ENCODE data around the gene TIMM10.

Gene TIMM10

DNA sequence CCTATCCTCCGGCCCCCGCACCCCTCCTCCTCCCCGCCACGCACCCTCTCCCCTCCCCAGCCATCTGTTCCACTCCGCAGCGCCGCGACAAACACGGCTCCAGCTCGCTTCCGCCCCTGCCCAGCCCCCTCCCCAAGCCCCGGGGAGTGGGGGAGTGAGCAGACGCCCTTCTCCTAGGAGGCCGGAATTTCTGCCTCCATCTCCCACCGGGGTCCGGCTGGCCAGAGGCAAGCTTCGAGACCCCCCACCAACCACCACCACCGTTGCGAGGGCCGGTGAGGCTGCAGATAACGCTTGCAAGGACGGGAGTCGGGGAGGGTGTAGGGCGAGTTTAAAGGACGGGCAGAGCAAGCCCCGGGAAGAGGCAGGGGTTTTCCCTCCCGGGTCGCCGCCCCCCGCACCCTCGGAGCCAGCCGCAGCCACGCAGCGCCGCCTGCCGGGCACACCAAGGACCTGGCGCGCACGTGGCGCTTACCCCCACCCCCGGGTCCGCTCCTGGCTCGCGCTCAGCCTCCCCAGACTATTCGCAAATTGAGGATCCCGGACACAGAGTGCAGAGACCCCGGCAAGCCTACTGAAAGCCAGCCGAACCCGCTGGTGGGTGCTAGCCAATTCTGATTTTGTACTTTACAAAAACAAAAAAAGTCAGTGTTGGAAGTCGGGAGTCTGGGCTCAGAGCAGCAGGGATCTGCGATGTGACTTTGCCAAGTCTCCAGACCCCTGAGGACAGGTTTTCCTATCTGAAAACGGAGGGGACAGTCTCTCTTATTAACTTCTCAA is 47.6 kb downstream of the TIMM10 start:
- DNase-seq = peak; percentile 53

DNA sequence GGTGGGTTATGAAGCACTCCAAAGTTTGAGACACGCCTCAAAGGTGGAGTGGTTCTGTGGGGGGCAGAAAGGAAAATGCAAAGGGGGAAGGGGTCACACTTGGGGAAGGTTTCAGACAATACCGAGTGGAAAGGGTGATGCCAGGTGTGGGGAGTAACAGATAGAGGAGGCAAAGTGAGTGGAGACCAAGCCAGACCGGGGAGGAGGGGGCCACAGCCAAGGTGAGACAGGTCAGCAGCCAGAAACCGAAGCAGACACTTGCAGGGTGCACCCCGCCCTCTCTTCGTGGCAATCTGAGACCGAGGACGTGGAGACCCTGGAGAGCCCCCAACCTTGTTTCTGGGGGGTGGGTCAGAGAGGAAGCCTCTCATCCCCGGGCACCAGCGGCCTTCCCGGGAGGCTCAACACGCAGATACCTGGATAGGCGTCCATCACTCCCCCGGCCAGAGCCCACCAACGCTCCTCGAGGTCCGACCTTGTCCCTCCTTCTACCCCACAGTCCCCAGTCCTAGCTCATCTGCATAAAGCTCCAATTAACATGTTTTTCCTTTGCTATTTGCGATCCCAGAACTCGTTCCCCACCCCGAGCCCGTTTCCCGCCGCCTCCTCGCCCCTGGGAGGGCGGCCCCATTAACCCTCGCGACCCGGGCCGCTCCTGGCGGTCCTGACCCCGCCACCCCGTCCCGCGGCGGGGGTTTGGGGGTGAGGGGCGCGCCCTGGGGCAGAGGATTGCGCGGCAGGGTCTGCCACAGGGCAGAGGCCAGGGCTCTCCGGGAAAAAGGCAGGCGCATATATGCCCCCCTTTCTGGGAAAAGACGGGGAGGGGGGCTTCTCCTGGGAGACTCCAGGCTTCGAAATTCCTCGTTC is 48.4 kb downstream of the TIMM10 start:
- no peak for DNase-seq

DNA sequence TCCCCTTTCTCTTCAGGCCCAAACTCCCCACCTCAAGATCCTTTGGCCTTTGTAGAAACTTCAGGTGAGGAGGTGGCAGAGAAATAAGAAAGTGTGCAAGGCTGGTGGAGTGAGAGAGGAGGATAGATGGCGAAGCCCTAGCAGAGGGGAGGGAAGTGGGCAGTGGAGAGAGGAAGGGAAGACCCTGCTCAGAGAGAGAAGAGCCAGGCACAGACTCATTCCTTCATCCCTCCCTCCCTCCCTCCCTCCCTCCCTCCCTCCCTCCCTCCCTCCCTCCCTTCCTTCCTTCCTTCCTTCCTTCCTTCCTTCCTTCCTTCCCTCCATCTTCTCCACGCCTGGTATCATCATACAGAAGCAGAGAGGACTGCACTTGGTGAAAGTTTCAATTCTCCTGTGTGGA is 49.2 kb downstream of the TIMM10 start:
- no peak for DNase-seq

DNA sequence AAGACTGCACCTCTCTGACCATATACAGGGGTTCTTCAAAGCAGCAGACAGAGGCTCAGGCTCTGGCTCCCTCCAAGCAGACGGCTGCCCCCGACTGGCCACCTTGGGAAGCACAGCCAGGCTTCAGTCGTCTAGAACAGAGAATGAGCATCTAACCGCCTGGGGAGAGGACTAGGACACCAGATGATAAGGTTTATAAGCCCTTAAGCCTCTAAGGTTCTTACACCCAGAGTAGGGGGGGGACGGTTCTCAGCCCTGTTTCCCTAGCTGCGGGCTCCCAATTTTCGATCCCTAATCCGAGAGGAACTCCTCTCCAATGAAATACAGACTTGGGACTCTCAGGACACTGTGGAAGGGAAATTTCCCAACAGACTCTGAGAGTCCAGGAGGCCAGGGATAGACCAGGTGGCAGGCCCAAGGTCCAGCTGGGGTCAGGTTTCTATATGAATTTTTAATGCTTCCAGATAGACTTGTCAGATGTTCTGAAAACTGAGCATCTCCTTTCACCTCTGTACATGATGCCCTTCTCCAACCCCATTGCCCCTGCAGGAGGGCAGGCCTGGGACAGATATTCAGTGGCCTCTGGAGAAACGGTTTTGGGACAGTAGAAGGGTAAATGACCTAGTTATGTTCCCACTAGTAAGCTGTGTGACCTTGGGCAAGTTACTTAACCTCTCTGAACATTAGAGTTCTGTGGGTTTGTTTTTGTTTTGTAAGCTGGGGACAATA is 50.0 kb downstream of the TIMM10 start:
- DNase-seq = peak; percentile 73

DNA sequence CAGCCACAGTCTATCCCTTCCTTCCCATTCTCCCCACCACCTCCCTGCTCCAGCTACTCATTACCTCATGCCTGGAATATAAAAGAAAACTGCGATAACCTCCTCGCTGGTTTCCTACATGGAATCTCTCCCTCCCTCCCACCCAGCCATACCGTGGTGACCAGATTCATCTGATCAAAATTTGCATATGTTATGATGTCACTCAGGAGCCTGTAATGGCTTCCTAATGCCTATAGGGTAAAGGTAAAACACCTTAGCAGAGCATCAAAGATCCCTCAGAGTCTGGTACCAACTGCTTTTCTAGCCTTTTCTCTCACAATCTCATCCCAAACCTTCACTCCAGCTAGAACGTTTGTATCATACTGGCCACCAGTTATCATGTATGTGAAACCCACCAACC is 50.6 kb downstream of the TIMM10 start:
- no peak for DNase-seq

DNA sequence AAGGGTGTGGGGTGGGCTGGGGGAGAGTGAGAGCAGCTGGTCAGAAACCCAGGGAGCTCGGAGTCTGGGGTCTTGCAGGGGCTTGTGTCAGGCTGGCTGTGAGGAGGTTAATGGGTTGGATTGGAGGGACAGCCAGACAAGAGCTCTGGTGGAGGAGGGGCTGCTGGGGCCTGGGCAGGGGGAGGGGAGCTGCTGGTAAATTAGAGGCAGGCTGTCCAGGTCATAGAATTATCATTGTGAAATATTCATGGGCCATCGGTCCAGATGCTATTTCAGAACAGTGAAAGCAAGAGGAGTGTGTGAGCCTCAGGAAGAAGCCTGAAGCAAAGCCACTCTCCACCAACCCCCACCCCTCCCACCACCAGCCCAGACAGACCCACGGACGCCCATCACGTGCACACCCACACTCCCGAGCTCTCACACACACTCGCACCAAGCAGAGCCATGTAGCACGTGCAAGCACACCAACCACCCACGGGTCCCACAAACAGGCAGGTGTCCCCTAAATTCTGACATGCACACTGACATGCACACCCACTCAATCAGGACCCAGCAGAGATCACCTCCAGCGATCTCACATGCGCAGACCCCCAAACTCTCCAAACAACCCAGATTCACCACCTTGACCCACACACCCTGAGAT is 51.4 kb downstream of the TIMM10 start:
- no peak for DNase-seq
